Measurements from ENCODE around the gene BBLN.

Gene BBLN

DNA sequence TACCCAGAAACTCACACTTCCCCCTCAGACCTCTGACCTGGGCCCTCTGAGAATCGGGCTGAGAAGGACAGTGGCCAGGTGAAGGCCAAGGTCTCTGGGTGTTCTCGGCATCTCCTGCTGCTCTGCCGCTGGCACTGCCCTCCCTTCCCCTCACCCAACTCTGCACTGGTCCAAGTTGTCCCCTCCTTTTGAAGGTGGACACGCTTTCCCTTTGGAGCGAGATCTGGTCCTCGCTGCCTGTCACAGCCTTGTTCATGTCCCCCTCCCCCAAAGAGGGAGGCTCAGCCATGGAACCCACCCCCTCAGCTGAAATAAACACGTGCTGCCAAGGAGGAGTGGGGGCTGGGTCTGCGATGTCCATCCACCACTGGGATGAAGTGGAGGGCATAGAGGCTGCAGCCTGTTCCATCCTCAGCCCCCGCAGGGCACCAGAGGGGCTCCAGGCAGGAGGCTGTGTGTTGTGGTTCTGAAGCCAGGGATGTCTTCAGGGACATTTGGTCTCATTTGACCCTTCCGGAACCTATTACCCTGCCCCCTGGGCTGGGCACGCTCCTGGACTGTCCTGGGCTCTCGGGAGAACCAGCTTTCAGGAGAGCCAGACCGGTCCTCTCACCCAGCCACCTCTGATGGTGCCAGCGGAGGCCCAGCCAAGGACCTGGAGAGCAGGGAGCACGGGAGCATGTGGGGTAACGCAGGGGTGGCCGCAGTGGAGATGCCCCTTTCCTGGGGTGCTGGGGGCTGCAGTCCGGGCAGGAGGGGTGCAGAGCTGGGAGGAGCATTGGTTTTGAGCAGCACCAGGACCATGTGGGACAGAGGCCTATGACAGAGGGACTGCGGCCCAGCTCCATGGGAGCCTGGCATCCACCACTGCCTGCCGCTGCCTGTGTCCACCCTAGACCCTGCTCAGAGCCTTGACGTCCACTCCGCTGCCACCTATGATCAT lies 15.6 kb upstream of the BBLN start:
- no peak for DNase-seq

DNA sequence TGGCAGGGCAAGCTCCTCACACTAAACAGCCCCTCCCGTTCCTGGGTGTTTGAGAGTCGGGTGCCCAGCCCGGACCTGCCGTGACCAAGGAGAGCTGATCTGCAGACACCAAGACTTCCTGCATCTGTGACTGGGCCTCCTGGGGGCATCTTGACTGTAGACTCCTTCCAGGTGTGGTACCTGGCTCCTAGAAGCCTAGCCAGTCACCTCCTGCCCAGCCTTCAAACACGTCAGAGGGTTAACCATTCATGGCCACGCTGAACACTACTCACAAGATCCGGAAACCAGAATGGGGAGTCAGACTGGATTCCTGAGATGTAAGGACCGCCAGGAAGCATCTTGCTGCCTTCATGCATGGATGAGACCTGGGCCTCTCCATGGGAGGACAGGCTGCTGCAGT lies 14.5 kb upstream of the BBLN start:
- no peak for DNase-seq

DNA sequence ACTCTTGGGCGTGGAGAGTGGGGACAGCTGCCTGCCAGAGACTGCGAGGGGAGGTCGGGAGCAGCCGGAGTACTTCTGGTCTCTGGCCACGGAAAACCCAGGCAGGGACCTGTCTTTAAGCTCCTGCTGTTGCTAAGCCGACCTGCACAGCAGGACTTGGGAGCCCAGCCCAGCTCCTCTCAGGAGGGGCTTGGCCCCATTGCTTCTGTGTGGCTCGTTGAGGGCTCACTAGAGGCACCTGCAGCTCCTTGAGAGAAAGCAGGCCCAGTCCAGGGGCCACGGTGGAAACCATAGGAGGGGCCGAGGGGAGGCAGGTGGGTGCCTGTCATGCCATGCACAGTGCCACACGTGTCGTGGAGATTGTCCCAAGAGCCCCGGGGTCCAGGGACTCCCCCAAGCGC lies 14.1 kb upstream of the BBLN start:
- DNase-seq, result no peak

DNA sequence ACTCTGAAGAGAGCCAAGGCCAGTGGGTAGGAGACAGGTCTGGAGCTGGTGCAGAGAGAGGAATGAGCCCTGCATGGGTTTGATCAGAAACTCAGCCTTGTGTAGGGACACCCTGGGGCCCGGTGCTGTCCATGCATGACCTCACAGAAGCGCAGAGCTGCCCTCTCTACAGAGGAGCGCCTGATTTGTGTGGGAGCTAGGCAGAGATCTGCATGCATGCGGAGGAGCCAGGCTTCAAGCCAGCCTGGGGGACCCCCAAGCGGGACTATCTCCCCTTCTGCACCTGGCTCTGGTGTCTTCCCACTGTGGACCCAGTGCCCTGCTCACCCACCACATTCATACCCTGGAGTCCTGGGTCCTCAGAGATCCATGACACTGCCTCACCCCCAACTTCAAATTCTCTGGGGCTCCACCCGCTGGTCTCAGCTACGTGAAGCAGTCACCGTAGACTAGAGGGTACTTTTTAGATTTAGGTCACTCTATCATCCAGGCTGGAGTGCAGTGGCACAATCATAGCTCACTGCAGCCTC lies 13.4 kb upstream of the BBLN start:
- no peak for DNase-seq

DNA sequence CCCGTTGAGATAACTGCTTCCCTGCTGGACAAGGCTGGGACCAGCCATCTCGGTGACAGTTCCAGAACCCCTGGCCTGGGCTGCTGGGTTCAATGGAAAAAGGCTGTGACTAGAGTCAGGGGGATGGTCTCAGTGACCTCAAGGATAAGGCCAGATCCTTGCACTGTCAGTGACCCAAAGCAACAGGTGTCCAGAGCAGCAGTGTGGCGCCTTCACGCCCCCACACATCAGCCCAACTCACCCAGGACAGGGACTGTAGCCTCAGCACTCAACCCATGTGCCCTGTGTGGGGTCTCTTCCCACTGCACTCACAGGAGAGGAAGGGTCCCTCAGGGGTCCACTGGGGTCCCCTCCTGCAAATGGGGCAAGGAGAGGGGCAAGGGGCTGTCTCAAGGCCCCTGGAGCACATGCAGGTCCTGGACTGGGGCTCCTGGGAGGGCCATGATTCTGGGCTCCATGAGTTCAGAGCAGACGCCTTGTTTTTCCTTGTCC lies 11.5 kb upstream of the BBLN start:
- DNase-seq, result no peak

DNA sequence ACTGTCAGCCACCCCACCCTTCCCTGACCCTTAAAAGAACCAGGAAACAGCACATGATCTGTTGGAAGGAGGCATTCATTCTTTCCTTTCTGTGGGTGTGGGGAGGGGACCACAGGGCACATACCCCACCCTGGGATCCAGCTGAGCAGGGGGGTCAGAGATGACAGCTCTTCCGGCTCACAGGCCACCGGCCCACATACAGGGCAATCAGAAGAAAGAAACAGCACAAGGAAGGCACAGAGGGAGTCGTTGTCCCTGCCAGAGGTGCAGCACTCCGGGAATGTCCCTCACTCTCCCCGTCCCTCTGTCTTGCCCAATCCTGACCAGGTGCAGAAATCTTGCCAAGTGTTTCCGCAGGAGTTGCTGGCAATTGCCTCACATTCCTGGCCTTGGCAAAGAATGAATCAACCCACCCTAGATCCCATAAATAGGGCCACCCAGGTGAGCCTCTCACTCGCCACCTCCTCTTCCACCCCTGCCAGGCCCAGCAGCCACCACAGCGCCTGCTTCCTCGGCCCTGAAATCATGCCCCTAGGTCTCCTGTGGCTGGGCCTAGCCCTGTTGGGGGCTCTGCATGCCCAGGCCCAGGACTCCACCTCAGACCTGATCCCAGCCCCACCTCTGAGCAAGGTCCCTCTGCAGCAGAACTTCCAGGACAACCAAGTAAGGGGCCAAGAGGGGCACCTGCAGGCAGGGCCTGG lies 10.9 kb upstream of the BBLN start, which contains the start of gene LCN2:
Gene LCN2, plus strand, starts transcription at position 453 of the 701 bp plus-strand sequence. Its CDS starts 73 bp downstream, at position 526.
- DNase-seq, result no peak

DNA sequence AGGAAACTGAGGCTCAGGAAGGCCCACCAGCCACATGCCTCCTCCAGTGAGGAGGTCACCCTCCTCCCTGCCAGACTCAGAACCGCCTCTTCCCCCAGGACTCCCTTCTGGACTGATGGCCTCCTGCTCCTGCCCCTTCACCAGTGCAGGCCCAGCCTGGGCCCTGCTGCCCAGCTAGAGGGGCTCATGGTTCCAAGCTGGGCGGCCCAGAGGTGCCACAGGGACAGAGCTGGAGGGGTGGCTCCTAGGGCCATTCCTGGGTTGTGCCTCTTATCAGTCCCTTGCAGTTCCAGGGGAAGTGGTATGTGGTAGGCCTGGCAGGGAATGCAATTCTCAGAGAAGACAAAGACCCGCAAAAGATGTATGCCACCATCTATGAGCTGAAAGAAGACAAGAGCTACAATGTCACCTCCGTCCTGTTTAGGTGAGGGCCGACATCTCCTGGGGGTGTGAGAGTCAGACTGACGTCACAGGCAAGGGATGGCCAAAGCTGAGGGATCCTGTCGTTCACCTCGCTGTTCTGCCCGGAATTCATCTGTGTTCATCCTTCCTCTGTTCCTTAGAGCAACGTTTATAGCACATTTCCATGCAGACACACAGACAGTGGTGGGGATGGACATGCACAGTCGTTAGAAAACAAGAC lies 10.0 kb upstream of the BBLN start:
- DNase-seq, result no peak

DNA sequence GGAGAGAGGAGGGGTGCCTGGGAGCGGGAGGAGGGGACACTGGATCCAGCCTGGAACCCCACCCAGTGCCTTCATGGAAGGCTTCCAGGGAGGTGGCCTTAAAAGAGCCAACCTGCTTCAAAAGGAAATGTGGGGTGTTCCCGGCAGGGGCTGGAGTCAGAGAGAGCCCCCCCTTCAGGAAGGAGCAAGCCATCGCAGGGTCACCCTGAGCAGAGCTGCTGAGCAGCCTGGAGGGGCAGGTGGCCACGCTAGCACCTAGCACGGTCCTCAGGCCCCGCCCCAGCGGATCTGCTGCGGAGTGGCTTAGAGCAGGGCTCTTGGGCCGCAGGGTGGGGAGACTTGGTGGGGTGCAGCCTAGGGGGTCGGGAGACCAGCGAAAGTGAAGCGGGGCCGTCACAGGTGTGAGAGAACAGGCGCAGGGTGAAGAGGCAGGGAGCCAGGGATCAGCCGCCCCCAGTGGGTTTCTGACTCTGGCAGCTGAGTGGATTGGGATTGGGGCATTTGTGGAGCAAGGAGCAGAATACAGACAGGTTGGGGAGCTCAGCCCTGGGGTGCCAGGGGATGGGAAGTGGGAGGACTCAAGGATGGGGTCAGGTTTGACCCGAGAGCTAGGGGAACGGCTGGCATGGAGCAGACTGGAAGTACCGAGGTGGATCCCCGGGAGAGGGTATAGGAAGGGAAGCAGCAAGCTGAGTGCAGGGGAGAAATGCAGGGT lies 9.3 kb upstream of the BBLN start:
- DNase-seq, result no peak

DNA sequence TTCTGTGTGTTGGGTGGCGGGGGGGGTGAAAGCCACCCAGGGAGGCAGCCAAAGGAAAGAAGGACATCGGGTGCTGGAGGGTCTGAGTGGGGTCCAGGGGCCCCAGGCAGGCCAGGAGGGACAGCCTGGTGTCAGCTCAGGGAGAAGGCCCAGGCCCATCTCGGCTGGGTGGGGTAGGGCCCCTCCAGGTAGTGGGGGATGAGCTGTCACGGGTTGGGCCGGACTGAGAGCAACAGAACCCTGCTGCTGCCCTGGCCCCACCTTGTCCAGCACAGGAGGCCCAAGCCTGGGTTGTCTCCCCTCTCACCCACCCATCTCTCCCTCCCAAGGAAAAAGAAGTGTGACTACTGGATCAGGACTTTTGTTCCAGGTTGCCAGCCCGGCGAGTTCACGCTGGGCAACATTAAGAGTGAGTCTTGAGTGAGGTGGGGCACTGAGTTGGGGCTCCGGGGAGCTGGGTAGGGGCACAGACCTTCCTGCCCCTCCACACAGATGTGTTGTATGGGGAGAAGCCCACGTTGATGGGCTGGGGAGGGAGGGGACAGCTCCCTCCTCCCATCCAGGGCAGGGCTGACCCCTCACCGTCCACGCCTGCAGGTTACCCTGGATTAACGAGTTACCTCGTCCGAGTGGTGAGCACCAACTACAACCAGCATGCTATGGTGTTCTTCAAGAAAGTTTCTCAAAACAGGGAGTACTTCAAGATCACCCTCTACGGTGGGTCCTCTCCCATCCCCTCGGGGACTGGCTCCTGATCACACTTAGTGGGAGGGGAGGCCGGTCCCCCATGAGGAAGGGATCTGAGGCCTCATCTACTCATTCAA lies 8.5 kb upstream of the BBLN start:
- DNase-seq, result no peak

DNA sequence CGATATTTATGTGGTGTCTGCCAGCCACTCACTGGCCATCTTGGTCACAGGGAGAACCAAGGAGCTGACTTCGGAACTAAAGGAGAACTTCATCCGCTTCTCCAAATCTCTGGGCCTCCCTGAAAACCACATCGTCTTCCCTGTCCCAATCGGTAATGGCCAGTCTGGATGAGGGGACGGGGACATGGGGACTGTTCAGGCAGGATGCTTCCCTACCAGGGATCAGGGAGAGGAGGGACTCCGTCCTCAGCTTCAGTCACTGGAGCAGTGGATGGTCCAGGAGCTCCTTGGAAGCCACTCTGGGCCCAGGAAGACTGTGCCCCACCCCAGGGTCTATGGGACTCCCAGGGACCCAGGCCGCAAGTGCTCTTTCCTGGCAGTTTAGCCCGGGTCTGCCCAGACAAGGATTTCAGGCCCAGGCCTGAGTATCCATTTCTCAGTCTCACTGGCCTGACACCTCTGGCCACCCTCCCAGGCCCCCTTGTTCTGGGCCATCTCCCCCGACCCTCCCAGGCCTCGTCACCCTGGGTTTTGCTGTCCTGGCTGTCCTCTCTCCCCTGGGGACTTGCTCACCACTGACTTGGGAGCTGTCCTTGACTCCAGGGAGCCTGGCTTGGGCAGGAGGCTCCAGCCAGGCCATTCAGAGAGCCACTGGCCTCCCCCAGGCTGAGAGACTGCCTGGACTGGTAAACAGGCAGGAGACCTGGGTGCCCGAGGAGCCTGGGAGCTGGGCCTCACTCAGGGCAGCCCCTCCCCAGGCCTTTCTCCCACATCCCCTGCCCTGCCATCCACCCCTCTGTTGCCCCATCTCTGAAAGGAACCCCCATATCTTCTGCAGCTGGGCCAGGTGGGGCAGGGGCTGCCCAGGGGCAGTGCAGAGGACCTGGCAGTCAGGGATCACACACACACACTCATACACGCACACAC lies 7.7 kb upstream of the BBLN start:
- no peak for DNase-seq

DNA sequence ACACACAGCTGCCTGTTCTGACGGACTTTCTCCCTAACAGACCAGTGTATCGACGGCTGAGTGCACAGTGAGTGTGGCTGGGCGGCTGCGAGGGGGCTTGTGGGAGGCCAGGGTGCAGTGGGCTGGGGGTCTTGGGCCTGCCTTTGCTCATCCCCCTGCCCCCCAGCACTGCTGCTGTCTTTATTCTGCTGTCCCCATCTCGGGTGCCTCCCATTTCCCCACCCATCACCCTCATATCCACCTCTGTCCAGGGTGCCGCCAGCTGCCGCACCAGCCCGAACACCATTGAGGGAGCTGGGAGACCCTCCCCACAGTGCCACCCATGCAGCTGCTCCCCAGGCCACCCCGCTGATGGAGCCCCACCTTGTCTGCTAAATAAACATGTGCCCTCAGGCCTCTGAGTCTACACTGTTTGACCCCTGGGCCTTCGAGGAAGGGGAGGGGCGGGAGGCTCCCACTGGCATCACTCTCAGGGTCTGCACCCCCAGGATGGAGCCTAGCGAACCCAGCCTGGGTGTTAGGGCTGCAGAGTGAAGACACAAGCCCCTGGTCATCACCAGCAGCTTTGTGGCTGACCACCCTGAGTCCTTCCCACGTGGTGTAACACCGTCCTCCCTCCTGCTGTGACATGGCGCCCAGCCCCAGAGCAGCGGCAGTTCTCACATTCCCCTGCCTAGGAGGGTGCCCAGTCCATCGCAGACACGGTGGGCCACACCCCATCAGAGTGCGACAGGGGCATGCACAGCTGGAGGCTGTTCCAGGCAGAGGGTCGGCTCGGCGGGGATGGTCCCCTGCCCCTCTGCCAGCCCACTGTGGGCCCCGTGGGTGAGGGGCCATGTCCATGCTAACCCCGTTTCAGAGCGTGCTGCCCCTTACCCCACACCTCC lies 6.8 kb upstream of the BBLN start:
- DNase-seq, result no peak

DNA sequence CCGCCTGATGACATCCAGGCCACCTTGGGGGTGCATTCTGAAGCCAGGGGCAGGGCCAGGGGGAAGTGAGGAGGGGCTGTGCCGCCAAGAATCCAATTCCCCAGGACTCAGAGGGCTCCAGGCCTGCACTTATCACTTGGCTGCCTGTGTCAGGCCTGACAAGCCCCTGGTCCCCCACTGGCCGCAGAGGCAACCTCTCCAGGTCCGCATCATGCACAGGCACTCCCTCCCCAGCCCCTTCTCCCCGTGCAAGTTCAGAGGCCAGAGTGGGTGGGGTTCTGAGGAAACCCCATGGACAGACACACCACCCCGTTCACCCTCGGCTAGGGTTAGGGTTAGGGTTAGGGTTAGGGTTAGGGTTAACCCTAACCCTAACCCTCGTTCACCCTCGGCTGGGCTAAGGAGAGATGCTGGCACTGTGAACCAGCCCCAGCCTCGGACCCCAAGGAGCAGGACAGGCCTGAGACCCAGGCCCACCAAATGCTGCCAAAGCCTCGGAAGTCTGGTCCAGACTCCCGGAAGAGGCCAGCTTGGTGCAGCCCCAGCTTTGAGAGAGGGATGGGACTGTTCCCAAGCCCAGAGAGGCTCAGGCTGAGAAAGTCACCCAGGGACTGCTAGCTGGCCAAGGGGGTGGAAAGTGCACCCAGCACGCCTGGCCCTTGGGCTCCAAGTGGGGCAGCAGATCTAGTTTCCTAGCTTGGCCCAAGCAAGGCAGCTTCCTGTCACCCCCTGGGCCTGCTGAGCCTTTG lies 5.9 kb upstream of the BBLN start:
- DNase-seq, result no peak

DNA sequence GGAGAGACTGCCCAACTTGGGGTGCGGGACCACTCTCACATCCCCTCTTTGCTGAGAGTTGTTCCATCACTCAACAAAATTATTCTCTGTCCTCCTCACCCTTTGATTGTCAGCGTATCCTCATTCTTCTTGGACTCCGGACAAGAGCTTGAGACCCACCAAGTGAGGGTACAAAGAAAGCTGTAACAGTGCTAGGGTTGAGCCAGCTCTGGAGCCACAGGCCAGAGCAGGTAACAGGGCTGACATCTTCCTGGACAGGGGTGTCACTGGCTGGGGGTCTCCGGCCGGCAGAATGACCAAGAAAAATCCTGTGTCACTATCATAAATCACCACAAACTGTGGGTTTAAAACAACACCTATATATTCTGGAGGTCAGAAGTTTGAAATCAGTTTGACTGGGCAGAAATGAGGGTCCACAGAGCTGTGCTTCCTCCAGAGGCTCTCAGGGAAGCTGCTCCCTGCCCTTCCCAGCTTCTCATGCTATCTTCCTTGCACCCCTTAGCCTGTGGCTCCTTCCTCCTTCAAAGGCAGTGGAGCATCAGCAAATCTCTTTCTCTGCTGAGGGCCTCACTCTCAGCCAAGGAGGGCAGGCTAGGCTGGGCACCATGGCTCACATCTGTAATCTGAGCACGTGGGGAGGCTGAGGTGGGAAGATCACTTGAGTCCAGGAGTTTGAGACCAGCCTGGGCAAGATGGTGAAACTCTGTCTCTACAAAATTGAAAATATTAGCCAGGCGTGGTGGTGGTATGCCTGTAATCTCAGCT lies 4.1 kb upstream of the BBLN start:
- no peak for DNase-seq

DNA sequence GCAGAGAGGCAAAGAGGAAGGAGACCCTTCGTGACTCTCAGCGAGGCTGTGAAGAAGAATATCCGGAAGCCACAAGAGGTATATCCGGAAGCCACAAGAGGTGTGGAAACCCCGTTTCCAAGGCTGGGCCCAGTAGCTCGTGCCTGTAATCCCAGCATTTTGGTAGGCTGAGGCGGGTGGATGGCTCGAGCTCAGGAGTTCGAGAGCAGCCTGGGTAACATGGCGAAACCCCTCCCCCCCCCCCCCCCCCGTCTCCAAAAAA lies 612 bp upstream of the BBLN start:
- DNase-seq, result peak in 3 of 56 donors; percentile 10 to 55 (median 49)

DNA sequence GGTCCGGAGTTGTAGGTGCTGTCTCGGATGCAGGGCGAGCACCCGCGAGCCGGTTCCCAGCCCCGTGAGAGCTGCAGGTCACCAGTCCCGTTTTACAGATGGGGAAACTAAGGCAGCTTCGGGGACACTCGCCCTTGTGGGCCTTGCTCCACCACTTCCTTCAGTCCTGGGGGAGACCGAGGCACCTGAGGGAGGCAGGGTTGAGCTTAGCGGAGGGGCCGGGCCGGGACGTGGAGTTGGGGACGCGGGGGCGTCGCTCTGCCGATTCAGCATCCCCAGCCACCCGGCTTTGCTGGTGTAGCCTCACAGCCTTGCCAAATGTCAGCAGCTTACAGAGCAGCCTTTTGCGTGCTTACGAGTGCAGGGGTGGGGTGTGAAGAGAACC lies 530 bp downstream of the BBLN start:
- peak in 2 of 56 donors; percentile 19 to 36 for DNase-seq

DNA sequence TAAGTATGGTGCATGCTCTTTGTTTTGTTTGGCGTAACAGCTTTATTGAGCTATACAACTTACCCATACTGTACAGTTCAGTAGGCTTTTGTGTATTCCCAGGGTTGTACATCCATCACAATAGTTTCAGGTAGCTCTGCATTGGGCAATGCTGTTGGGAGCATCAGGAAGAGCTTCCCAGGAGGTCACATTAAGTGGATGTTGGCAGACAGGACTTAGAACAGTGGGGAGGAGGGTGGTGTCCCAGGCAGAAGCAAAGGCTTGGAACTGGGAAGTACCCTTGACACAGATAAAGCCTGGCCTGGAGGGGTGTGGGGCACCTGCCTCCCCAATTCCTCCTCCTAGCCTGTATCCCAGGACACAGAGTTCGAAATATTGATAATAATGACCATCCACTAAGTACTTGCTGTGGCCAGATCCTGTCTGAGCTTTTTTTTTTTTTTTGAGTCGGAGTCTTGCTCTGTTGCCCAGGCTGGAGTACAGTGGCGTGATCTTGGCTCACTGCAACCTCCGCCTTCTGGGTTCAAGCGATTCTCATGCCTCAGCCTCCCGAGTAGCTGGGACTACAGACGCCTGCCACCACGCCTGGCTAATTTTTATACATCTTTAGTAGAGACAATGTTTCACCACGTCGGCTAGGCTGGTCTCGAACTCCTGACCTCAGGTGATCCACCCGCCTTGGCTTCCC lies 1.3 kb downstream of the BBLN start:
- no peak for DNase-seq

Data from amygdala (tissue), 56 donors.